HL-60/S4 treated with retinoic acid at 250 ng/mL for 4 days and 3 days (cell line): ENCODE results near the gene STK39.
"Not testable (repeated sequence)": the region's sequence is repeated elsewhere in the genome, so short reads cannot be mapped to it uniquely, and the experiment has no call there.

Experiments used
- in situ Hi-C: fragments of 300-500 bp; cut with MboI; formaldehyde crosslinking; loops from 2 replicates; pipeline ENCODE4 v1.7.0; 2022; ENCODE audit warnings: low sequenced_read_pairs

The STK39 gene

GRCh38 chr2:168114040-168114439 is 133.4 kb downstream of the STK39 start:
- in situ Hi-C loops = no loop called here

GRCh38 chr2:168107322-168107721 is 140.1 kb downstream of the STK39 start:
- in situ Hi-C loops = no loop called here

- in situ Hi-C loops = no loop called here
Measured at GRCh38 chr2:168105127-168105683, 142.2 kb downstream of the STK39 start.

GRCh38 chr2:168097431-168097830 is 150.0 kb downstream of the STK39 start:
- in situ Hi-C loops = no loop called here

GRCh38 chr2:168096158-168096557 is 151.2 kb downstream of the STK39 start:
- in situ Hi-C loops = no loop called here

- in situ Hi-C loops = no loop called here
Measured at GRCh38 chr2:168091986-168092385, 155.4 kb downstream of the STK39 start.

GRCh38 chr2:168090366-168091135 is 156.8 kb downstream of the STK39 start:
- in situ Hi-C loops = no loop called here

- in situ Hi-C loops = no loop called here
Measured at GRCh38 chr2:168089200-168089599, 158.2 kb downstream of the STK39 start.

GRCh38 chr2:168087401-168087800 is 160.0 kb downstream of the STK39 start:
- in situ Hi-C loops = no loop called here

- in situ Hi-C loops = no loop called here
Measured at GRCh38 chr2:168086851-168087250, 160.5 kb downstream of the STK39 start.

GRCh38 chr2:168085801-168086361 is 161.5 kb downstream of the STK39 start:
- in situ Hi-C loops = no loop called here

GRCh38 chr2:168084288-168084687 is 163.1 kb downstream of the STK39 start:
- in situ Hi-C loops = no loop called here

GRCh38 chr2:168081452-168081851 is 165.9 kb downstream of the STK39 start:
- in situ Hi-C loops = not testable (repeated sequence)

- in situ Hi-C loops = no loop called here
Measured at GRCh38 chr2:168079236-168079635, 168.2 kb downstream of the STK39 start.

GRCh38 chr2:168076731-168077130 is 170.7 kb downstream of the STK39 start:
- in situ Hi-C loops = no loop called here

- in situ Hi-C loops = no loop called here
Measured at GRCh38 chr2:168075446-168075845, 171.9 kb downstream of the STK39 start.

GRCh38 chr2:168072626-168073303 is 174.6 kb downstream of the STK39 start:
- in situ Hi-C loops = no loop called here

GRCh38 chr2:168064011-168064998 is 183.1 kb downstream of the STK39 start:
- in situ Hi-C loops = no loop called here

GRCh38 chr2:168062936-168063335 is 184.5 kb downstream of the STK39 start:
- in situ Hi-C loops = no loop called here

- in situ Hi-C loops = no loop called here
Measured at GRCh38 chr2:168062054-168062453, 185.3 kb downstream of the STK39 start.
